Loucy (cell line): Measurements from ENCODE around the gene NUP35.

Source experiments
- EZH2phosphoT487 ChIP-seq: fragments of 200-600 bp; IDR thresholded peaks from 2 replicates; pipeline ENCODE4 v1.6.1; 2018; ENCODE audit warnings: antibody characterized with exemption, mild to moderate bottlenecking, moderate library complexity, borderline replicate concordance
- TF ChIP-seq, protein P1 (sequence below): fragments of 200-600 bp; sonication (generic); conservative IDR thresholded peaks from 2 replicates; pipeline ENCODE4 v1.5.1; 2014; ENCODE audit warnings: mild to moderate bottlenecking, antibody characterized with exemption, low read length

DNA sequence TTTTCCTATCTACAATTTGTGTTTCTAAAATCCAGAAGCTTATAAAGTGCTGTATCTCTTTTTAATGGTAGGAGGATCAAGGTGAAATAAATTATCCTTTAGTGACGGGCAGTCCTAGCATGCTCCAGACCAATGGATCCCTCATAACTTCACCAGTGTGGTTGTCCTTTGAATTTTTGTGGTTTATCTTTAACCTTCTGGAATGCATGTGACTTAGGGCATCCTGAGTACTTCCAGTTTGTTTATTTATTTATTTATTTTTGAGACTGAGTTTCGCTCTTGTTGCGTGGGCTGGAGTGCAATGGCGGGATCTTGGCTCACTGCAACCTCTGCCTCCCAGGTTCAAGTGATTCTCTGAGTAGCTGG lies 40.4 kb downstream of the NUP35 start:
- TF ChIP-seq, protein P1, sequence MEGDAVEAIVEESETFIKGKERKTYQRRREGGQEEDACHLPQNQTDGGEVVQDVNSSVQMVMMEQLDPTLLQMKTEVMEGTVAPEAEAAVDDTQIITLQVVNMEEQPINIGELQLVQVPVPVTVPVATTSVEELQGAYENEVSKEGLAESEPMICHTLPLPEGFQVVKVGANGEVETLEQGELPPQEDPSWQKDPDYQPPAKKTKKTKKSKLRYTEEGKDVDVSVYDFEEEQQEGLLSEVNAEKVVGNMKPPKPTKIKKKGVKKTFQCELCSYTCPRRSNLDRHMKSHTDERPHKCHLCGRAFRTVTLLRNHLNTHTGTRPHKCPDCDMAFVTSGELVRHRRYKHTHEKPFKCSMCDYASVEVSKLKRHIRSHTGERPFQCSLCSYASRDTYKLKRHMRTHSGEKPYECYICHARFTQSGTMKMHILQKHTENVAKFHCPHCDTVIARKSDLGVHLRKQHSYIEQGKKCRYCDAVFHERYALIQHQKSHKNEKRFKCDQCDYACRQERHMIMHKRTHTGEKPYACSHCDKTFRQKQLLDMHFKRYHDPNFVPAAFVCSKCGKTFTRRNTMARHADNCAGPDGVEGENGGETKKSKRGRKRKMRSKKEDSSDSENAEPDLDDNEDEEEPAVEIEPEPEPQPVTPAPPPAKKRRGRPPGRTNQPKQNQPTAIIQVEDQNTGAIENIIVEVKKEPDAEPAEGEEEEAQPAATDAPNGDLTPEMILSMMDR = no peak
- no peak for TF ChIP-seq EZH2phosphoT487
